GM18498 (cell line): Measurements from ENCODE around the gene PM20D2.

Experiments used
- ATAC-seq: cut with Tn5 transposase; IDR thresholded peaks from one replicate; pipeline ENCODE4 v1.9.1; 2021; ENCODE audit warnings: mild to moderate bottlenecking, moderate library complexity; ENCODE audit not compliant: unreplicated experiment

PM20D2 gene

GRCh38 chr6:89199579-89199978 lies 53.7 kb downstream of the PM20D2 start:
- ATAC-seq: no peak

- ATAC-seq: no peak
These were observed 54.9 kb downstream of the PM20D2 start for GRCh38 chr6:89200706-89201215.

- ATAC-seq: no peak
These were observed 58.2 kb downstream of the PM20D2 start for GRCh38 chr6:89204096-89204495.

- ATAC-seq: no peak
These were observed 60.0 kb downstream of the PM20D2 start for GRCh38 chr6:89205819-89206218.

- no peak for ATAC-seq
These were observed 62.7 kb downstream of the PM20D2 start for GRCh38 chr6:89208551-89208950.

GRCh38 chr6:89209457-89209856 lies 63.6 kb downstream of the PM20D2 start:
- no peak for ATAC-seq

- ATAC-seq: no peak
These were observed 66.6 kb downstream of the PM20D2 start for GRCh38 chr6:89212472-89212871.

- ATAC-seq: no peak
These were observed 68.3 kb downstream of the PM20D2 start for GRCh38 chr6:89214197-89214596.
